Stimulated activated naive CD8-positive, alpha-beta T cell treated with anti-CD3 and anti-CD28 coated beads, Interleukin-15, Interleukin-2, amounts not matched to agents 100 ng/mL and 50 ng/mL, for 24 hours (primary cell): ENCODE results near the gene TNFRSF11A.

ENCODE experiments used
- H3K27ac Mint-ChIP-seq: one replicate; pipeline ENCODE4 v1.8.0; 2021; ENCODE audit warnings: mild to moderate bottlenecking, mixed read lengths
- H3K27me3 Mint-ChIP-seq: one replicate; pipeline ENCODE4 v1.8.0; 2021; ENCODE audit warnings: mixed read lengths
- H3K36me3 Mint-ChIP-seq: one replicate; pipeline ENCODE4 v1.8.0; 2021; ENCODE audit warnings: low read depth, mixed read lengths
- H3K4me1 Mint-ChIP-seq: one replicate; pipeline ENCODE4 v1.8.0; 2021; ENCODE audit warnings: low read depth, mixed read lengths
- H3K4me3 Mint-ChIP-seq: one replicate; pipeline ENCODE4 v1.8.0; 2021; ENCODE audit warnings: mild to moderate bottlenecking, mixed read lengths
- H3K9me3 Mint-ChIP-seq: one replicate; pipeline ENCODE4 v1.8.0; 2021; ENCODE audit warnings: mixed read lengths

Gene TNFRSF11A

GRCh38 chr18:62425465-62426190 is 100.5 kb downstream of the TNFRSF11A start:
- no peaks in the 10 kb centered on the region for H3K27me3 Mint-ChIP-seq
- H3K27ac Mint-ChIP-seq, result peak overlapping the region; percentile 64
- H3K4me3 Mint-ChIP-seq, result peak overlapping the region; percentile 17
- H3K4me1 Mint-ChIP-seq, result peaks cover 28% of the 10 kb centered on the region
- H3K36me3 Mint-ChIP-seq, result no peaks in the 10 kb centered on the region
- H3K9me3 Mint-ChIP-seq, result peaks cover 4% of the 10 kb centered on the region

GRCh38 chr18:62426191-62426488 is 101.0 kb downstream of the TNFRSF11A start:
- H3K36me3 Mint-ChIP-seq, result no peaks in the 10 kb centered on the region
- H3K27ac Mint-ChIP-seq, result no peak overlapping the region
- peaks cover 4% of the 10 kb centered on the region for H3K9me3 Mint-ChIP-seq
- no peaks in the 10 kb centered on the region for H3K27me3 Mint-ChIP-seq
- H3K4me3 Mint-ChIP-seq, result no peak overlapping the region
- H3K4me1 Mint-ChIP-seq, result peaks cover 23% of the 10 kb centered on the region

DNA sequence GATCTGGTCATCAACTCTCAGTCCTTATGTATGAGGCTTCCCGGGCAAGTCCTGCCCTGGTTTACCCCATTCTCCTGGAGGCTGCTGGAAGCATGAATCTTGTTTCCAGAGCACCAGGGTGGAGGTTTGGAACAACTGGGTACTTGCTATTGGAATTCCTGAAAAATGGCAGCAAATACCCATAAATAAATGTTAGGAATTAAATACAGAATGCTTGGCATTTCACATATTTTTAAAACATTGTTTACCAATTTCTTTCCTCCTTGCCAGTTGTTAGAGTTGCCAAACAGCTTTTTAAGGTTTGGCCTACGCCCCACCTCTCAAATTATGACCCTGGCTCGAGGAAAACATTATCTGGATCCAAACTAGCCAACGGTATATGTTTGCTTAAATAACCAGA is 107.1 kb downstream of the TNFRSF11A start:
- H3K27ac Mint-ChIP-seq, result no peak overlapping the region
- no peaks in the 10 kb centered on the region for H3K27me3 Mint-ChIP-seq
- no peak overlapping the region for H3K4me3 Mint-ChIP-seq
- H3K4me1 Mint-ChIP-seq, result no peaks in the 10 kb centered on the region
- no peaks in the 10 kb centered on the region for H3K36me3 Mint-ChIP-seq
- no peaks in the 10 kb centered on the region for H3K9me3 Mint-ChIP-seq

- H3K9me3 Mint-ChIP-seq, result no peaks in the 10 kb centered on the region
- H3K36me3 Mint-ChIP-seq, result no peaks in the 10 kb centered on the region
- no peaks in the 10 kb centered on the region for H3K4me1 Mint-ChIP-seq
- no peak overlapping the region for H3K4me3 Mint-ChIP-seq
- no peak overlapping the region for H3K27ac Mint-ChIP-seq
- H3K27me3 Mint-ChIP-seq, result peaks cover 8% of the 10 kb centered on the region
Measured at GRCh38 chr18:62434798-62435197, 109.7 kb downstream of the TNFRSF11A start.

GRCh38 chr18:62435435-62436031 is 110.4 kb downstream of the TNFRSF11A start:
- peaks cover 8% of the 10 kb centered on the region for H3K27me3 Mint-ChIP-seq
- H3K27ac Mint-ChIP-seq, result no peak overlapping the region
- H3K4me3 Mint-ChIP-seq, result no peak overlapping the region
- H3K36me3 Mint-ChIP-seq, result no peaks in the 10 kb centered on the region
- H3K4me1 Mint-ChIP-seq, result no peaks in the 10 kb centered on the region
- H3K9me3 Mint-ChIP-seq, result no peaks in the 10 kb centered on the region

- H3K27me3 Mint-ChIP-seq, result peaks cover 8% of the 10 kb centered on the region
- no peak overlapping the region for H3K27ac Mint-ChIP-seq
- no peaks in the 10 kb centered on the region for H3K4me1 Mint-ChIP-seq
Measured at GRCh38 chr18:62436636-62437234, 111.6 kb downstream of the TNFRSF11A start.

DNA sequence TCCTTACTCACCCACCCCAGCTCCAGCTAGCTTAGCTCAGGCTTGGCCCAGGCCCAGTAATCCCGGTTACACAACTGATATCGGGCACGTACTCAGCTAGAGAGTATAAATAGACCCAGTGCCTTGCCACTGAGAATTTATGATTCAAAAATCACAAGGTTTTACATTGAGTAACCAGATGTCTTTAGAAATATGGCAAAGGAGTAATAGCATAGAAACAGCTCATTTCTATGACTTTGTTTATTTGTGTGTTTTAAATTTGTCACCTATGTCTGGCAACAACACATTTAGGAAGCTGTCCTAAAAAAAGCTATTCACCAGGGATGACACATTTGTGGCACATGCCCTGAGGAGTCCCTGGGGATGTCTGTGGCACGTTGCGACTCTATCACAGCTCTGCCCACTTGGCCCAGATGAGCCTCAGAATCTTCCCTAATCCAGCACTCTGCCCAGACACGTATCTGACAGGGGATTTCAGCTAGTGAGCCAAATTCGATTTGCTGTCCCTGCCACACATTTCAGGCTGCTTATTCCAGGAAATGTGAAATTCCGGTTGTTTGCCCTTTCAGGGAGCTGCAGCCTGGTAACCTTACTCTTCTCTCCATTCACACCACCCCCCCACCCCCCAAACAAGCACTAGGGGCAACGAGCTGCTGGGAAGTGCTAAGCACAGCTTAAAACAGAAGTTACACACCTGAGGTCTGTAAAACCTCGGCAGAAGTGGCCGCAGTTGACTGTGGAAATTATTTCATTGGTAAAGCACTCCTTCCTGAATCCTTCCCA is 112.3 kb downstream of the TNFRSF11A start:
- no peaks in the 10 kb centered on the region for H3K4me1 Mint-ChIP-seq
- peaks cover 8% of the 10 kb centered on the region for H3K27me3 Mint-ChIP-seq
- no peaks in the 10 kb centered on the region for H3K36me3 Mint-ChIP-seq
- no peak overlapping the region for H3K27ac Mint-ChIP-seq
- no peaks in the 10 kb centered on the region for H3K9me3 Mint-ChIP-seq
- H3K4me3 Mint-ChIP-seq, result no peak overlapping the region

More at GRCh38 chr18:62436636-62437234, 111.6 kb downstream of the TNFRSF11A start:
- H3K36me3 Mint-ChIP-seq, result no peaks in the 10 kb centered on the region
- no peaks in the 10 kb centered on the region for H3K9me3 Mint-ChIP-seq
- H3K4me3 Mint-ChIP-seq, result no peak overlapping the region

- H3K36me3 Mint-ChIP-seq, result no peaks in the 10 kb centered on the region
- no peak overlapping the region for H3K4me3 Mint-ChIP-seq
- no peaks in the 10 kb centered on the region for H3K4me1 Mint-ChIP-seq
- no peaks in the 10 kb centered on the region for H3K9me3 Mint-ChIP-seq
- H3K27me3 Mint-ChIP-seq, result peaks cover 8% of the 10 kb centered on the region
- H3K27ac Mint-ChIP-seq, result no peak overlapping the region
Measured at GRCh38 chr18:62438018-62438329, 112.9 kb downstream of the TNFRSF11A start.

GRCh38 chr18:62438402-62438801 is 113.3 kb downstream of the TNFRSF11A start:
- Mint-ChIP-seq H3K27ac (no peak overlapping the region), H3K27me3 (peaks cover 8% of the 10 kb centered on the region), H3K9me3 (no peaks in the 10 kb centered on the region), H3K36me3 (no peaks in the 10 kb centered on the region), H3K4me1 (no peaks in the 10 kb centered on the region), H3K4me3 (no peak overlapping the region)

DNA sequence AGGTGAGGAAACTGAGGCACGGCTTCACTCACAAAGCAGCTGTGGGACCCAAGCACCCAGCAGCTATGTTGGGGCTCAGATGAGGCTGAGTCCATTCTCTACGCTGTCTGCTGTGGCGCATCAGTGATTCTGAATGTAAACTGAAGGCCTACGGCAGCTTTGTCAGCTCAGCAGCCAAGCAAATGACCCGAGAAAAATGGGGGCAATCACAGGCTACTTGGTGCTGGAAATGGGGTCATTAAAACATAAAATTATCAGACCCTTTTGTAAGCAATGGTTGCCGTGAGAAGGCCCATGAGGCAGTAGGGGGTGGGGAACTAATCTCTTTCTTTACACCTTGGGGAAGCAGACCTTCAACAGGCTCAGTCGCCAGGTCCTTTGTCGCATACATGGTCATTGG is 113.8 kb downstream of the TNFRSF11A start:
- Mint-ChIP-seq H3K27me3 (peaks cover 8% of the 10 kb centered on the region), H3K9me3 (no peaks in the 10 kb centered on the region), H3K36me3 (no peaks in the 10 kb centered on the region), H3K27ac (no peak overlapping the region), H3K4me1 (no peaks in the 10 kb centered on the region), H3K4me3 (no peak overlapping the region)
